RWPE2 (cell line): ENCODE measurements around the gene PPP4R1.
A peak's percentile ranks its signal among the peaks of the same experiment; 100 is the strongest.

Source experiments
- ATAC-seq: fragments of 200-7000 bp; cut with Tn5 transposase; 3 replicates; pipeline ENCODE4 v1.9.1; 2021; ENCODE audit warnings: low read depth
- DNase-seq: peaks from one replicate; pipeline ENCODE4 v3.0.0-alpha.2; 2020; ENCODE audit warnings: low spot score
- H3K27ac ChIP-seq: fragments of 450-650 bp; 2 replicates; pipeline ENCODE4 v1.5.1; 2017; ENCODE audit warnings: mild to moderate bottlenecking; ENCODE audit not compliant: poor library complexity, severe bottlenecking
- H3K27me3 ChIP-seq: fragments of 250-450 bp; sonication (Bioruptor Pico); 2 replicates; pipeline ENCODE4 v1.5.1; 2021; ENCODE audit warnings: mild to moderate bottlenecking, moderate library complexity; ENCODE audit not compliant: insufficient read depth, poor library complexity, severe bottlenecking
- H3K36me3 ChIP-seq: fragments of 250-450 bp; sonication (Bioruptor Pico); 2 replicates; pipeline ENCODE4 v1.5.1; 2020; ENCODE audit warnings: low read depth, mild to moderate bottlenecking, moderate library complexity
- H3K4me1 ChIP-seq: fragments of 250-450 bp; sonication (Bioruptor Pico); 2 replicates; pipeline ENCODE4 v1.5.1; 2021; ENCODE audit warnings: mild to moderate bottlenecking, moderate library complexity; ENCODE audit not compliant: insufficient read depth, poor library complexity, severe bottlenecking
- H3K4me3 ChIP-seq: fragments of 250-450 bp; sonication (Bioruptor Pico); 2 replicates; pipeline ENCODE4 v1.5.1; 2021; ENCODE audit warnings: mild to moderate bottlenecking, moderate library complexity; ENCODE audit not compliant: severe bottlenecking
- H3K9me3 ChIP-seq: fragments of 250-450 bp; sonication (Bioruptor Pico); 2 replicates; pipeline ENCODE4 v1.5.1; 2021; ENCODE audit warnings: mild to moderate bottlenecking, moderate library complexity; ENCODE audit not compliant: severe bottlenecking
- TF ChIP-seq, protein P1 (sequence below): fragments of 450-650 bp; IDR thresholded peaks from one replicate; pipeline ENCODE4 v1.5.1; 2017; ENCODE audit warnings: mild to moderate bottlenecking, moderate library complexity; ENCODE audit not compliant: poor library complexity, severe bottlenecking

Gene PPP4R1

DNA sequence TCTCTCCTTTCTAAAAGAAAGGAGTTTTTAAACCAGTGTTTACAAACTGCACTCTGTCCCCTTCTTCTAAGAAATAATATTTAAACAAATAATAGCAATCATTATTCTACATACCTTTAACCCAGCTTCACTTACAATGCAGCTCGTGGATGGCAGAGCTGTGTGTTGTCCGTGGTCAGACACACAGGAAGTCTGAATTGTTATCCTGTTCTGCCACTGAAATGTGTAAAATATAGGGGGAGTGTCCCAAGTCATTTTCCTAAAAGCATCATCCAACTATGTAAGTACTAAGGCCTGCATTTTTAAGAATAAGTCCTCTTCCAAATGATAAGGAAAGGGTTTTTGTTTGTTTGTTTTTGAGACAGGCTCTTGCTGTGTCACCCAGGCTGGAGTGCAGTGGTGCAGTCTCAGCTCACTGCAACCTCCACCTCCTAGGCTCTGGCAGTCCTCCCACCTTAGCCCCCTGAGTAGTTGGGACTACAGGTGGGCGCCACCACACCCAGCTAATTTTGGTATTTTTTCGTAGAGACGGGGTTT is 2.7 kb upstream of the PPP4R1 start:
- ATAC-seq, result no peak
- peak overlapping the region; percentile 98 for H3K27ac ChIP-seq

DNA sequence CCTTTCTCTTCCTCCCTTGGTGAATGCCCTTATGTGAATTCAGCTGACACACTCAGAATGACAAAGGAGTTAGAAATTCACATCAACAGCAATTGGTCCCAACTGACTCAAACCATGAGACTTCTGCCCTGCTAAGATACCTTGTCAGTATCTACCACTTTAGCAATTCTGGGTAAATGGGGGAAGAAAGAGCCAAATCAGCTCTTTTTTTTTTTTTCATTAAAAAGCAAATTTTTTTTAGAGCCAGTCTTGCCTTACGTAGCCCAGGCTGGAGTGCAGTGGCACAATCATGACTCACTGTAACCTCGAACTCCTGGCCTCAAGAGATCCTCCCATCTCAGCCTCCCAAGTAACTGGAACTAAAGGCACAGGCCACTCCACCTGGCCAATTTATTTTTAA is 1.7 kb upstream of the PPP4R1 start:
- DNase-seq, result no peak
- Histone ChIP-seq H3K4me3 (no peak overlapping the region), H3K36me3 (peaks cover 23% of the 10 kb centered on the region), H3K4me1 (peaks cover 50% of the 10 kb centered on the region), H3K9me3 (no peaks in the 10 kb centered on the region), H3K27me3 (no peaks in the 10 kb centered on the region), H3K27ac (peak overlapping the region; percentile 98)
- TF ChIP-seq, protein P1, sequence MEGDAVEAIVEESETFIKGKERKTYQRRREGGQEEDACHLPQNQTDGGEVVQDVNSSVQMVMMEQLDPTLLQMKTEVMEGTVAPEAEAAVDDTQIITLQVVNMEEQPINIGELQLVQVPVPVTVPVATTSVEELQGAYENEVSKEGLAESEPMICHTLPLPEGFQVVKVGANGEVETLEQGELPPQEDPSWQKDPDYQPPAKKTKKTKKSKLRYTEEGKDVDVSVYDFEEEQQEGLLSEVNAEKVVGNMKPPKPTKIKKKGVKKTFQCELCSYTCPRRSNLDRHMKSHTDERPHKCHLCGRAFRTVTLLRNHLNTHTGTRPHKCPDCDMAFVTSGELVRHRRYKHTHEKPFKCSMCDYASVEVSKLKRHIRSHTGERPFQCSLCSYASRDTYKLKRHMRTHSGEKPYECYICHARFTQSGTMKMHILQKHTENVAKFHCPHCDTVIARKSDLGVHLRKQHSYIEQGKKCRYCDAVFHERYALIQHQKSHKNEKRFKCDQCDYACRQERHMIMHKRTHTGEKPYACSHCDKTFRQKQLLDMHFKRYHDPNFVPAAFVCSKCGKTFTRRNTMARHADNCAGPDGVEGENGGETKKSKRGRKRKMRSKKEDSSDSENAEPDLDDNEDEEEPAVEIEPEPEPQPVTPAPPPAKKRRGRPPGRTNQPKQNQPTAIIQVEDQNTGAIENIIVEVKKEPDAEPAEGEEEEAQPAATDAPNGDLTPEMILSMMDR, result no peak
- no peak for ATAC-seq

More for the DNA sequence above, 2.7 kb upstream of the PPP4R1 start:
- TF ChIP-seq, protein P1, result no peak
- H3K9me3 ChIP-seq, result no peaks in the 10 kb centered on the region
- H3K36me3 ChIP-seq, result peaks cover 13% of the 10 kb centered on the region
- DNase-seq, result no peak
- no peaks in the 10 kb centered on the region for H3K27me3 ChIP-seq
- H3K4me1 ChIP-seq, result peaks cover 40% of the 10 kb centered on the region
- H3K4me3 ChIP-seq, result no peak overlapping the region

DNA sequence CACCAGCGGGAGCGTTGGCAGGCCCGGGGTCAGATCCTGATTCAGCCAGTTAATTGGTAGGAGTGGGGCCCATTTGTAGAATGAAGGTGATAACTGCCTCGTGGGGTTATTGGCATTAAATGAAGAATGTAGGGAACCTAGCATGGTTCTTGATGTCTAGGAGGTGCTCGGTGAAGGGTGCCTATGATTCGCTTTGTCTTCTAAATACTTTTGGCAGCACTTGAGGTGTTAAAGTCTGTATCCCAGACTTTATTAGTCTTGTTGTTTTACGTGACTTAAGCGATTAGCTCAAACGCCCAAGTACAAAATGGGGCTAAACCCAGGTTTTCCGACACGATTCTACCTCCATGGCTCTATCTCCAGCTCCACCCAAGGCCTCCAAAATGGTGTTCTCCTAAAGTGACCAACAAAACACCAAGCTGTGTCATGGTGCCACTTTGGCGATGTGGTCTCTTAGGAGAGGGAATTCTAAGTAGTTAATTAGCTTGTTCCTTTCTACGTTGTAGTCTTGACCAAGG is 980 bp upstream of the PPP4R1 start:
- peak overlapping the region; percentile 94 for H3K4me3 ChIP-seq
- no peak for DNase-seq
- ATAC-seq, result no peak
- H3K9me3 ChIP-seq, result no peaks in the 10 kb centered on the region
- H3K4me1 ChIP-seq, result peaks cover 57% of the 10 kb centered on the region
- H3K27me3 ChIP-seq, result no peaks in the 10 kb centered on the region
- peaks cover 30% of the 10 kb centered on the region for H3K36me3 ChIP-seq
- TF ChIP-seq, protein P1, result no peak
- peak overlapping the region; percentile 98 for H3K27ac ChIP-seq

DNA sequence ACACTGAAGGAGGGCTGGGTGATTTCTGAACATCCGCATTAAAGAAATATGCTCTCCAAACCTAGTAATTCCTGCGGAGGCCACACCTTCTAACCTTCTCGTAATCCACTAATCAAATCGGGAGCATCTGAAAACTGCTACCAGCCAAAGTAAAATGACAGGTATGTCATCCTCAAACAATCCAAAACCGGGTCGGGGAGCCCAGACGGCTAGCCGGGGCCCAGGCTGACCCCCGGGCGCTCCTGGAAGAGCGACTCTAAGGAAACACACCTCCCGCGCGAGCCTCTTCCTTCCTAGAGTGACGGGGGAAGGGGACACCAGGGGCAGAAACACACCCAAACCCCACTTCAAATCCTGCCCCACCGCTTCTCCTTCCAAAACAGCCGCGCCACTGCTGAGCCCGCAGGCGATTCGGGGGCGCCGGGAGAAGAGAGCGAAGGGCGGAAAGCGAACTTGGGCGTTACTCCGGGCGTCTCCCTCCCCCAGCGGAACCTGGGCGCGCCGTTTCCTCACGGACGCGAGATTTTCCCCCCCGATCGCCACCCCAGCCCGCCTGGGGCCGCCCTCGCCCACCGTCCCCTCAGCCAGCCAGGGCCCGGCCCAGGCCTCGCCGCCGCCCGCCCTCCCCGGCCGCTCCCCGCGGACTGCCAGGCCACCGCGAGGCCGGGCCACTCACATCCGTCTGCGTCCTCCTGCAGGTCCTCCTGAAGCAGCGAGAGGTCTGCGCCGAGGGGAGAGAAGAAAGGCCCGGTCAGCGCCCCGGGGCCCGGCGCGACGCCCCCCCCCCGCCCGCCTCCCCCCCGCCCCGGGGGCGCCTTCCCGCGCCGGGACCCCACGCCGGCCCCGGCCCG is 584 bp downstream of the PPP4R1 start:
- TF ChIP-seq, protein P1, result peak; percentile 2
- peak; percentile 61 for DNase-seq
- peak overlapping the region; percentile 98 for H3K27ac ChIP-seq

More for the DNA sequence above, 584 bp downstream of the PPP4R1 start:
- H3K27me3 ChIP-seq, result no peaks in the 10 kb centered on the region
- H3K4me1 ChIP-seq, result peaks cover 64% of the 10 kb centered on the region
- ATAC-seq, result peak; percentile 37
- H3K9me3 ChIP-seq, result no peaks in the 10 kb centered on the region
- peak overlapping the region; percentile 94 for H3K4me3 ChIP-seq
- peaks cover 44% of the 10 kb centered on the region for H3K36me3 ChIP-seq
